G401.6 (cell line): ENCODE data around the gene MPC1L.
A peak's percentile ranks its signal among the peaks of the same experiment; 100 is the strongest.
"Not testable (repeated sequence)": the region's sequence is repeated elsewhere in the genome, so short reads cannot be mapped to it uniquely, and the experiment has no call there.

Source experiments
- FAIRE-seq: peaks from 2 replicates; lab custom pipeline; 2012; peaks lifted over from hg19 to GRCh38; lab: Jason Lieb, UNC

Gene MPC1L

GRCh38 chrX:40623139-40623536, at the start of gene MPC1L:
Gene MPC1L (plus strand): TSS chrX:40623428. CDS start chrX:40623566, 138 bp downstream.
- FAIRE-seq: no peak

- FAIRE-seq: no peak
Measured at GRCh38 chrX:40573763-40574162, 49.5 kb upstream of the MPC1L start.

- not testable (repeated sequence) for FAIRE-seq
Measured at GRCh38 chrX:40575411-40575810, 47.8 kb upstream of the MPC1L start.

- FAIRE-seq: no peak
Measured at GRCh38 chrX:40576291-40576690, 46.9 kb upstream of the MPC1L start.

GRCh38 chrX:40578039-40578695, 45.1 kb upstream of the MPC1L start:
- no peak for FAIRE-seq

- FAIRE-seq: no peak
Measured at GRCh38 chrX:40579141-40579540, 44.1 kb upstream of the MPC1L start.

- no peak for FAIRE-seq
Measured at GRCh38 chrX:40579900-40580536, 43.2 kb upstream of the MPC1L start.

- FAIRE-seq: peak; percentile 82
Measured at GRCh38 chrX:40580537-40581335, 42.5 kb upstream of the MPC1L start, which contains the start of gene ATP6AP2. Gene ATP6AP2 (plus strand): TSS chrX:40580970. CDS start chrX:40581066, 96 bp downstream.

- FAIRE-seq: no peak
Measured at GRCh38 chrX:40581336-40581920, 41.8 kb upstream of the MPC1L start.

GRCh38 chrX:40582178-40582577, 41.0 kb upstream of the MPC1L start:
- FAIRE-seq: not testable (repeated sequence)

- no peak for FAIRE-seq
Measured at GRCh38 chrX:40582811-40583210, 40.4 kb upstream of the MPC1L start.

- not testable (repeated sequence) for FAIRE-seq
Measured at GRCh38 chrX:40587623-40588022, 35.6 kb upstream of the MPC1L start.

GRCh38 chrX:40589616-40590321, 33.5 kb upstream of the MPC1L start:
- FAIRE-seq: not testable (repeated sequence)

- no peak for FAIRE-seq
Measured at GRCh38 chrX:40603446-40603845, 19.8 kb upstream of the MPC1L start.

- FAIRE-seq: no peak
Measured at GRCh38 chrX:40607381-40607780, 15.8 kb upstream of the MPC1L start.

- FAIRE-seq: no peak
Measured at GRCh38 chrX:40612511-40612910, 10.7 kb upstream of the MPC1L start.

GRCh38 chrX:40615976-40616375, 7.3 kb upstream of the MPC1L start:
- FAIRE-seq: no peak

GRCh38 chrX:40617566-40617965, 5.7 kb upstream of the MPC1L start:
- no peak for FAIRE-seq

- FAIRE-seq: no peak
Measured at GRCh38 chrX:40622479-40623138, 619 bp upstream of the MPC1L start.

GRCh38 chrX:40623665-40624064, 437 bp downstream of the MPC1L start:
- FAIRE-seq: no peak

- FAIRE-seq: no peak
Measured at GRCh38 chrX:40625294-40625693, 2.1 kb downstream of the MPC1L start.

GRCh38 chrX:40628506-40628905, 5.3 kb downstream of the MPC1L start:
- no peak for FAIRE-seq
